ENCODE measurements around the gene TGFB1I1. TPM values are rescaled to one million over a fixed set of nuclear protein-coding genes. Genes with fewer than 3 reads are reported as not detected.

The TGFB1I1 gene
- total RNA-seq, 1 donor from 2014 or later: 8.8 TPM

GRCh38 chr16:31476303-31477219 is 4.6 kb downstream of the TGFB1I1 start:
- no peak for DNase-seq (ENCODE audit: low read depth, low spot score)
- H3K36me3 Mint-ChIP-seq (ENCODE audit: low read depth): no peaks in the 10 kb centered on the region
- H3K27me3 Mint-ChIP-seq (ENCODE audit: low read depth): peaks cover 92% of the 10 kb centered on the region
- no peak for TF ChIP-seq CTCF (conservative IDR thresholded peaks at IDR 0.05)
- no peak overlapping the region for H3K27ac Mint-ChIP-seq (ENCODE audit: unreplicated experiment)
- no peaks in the 10 kb centered on the region for H3K9me3 Mint-ChIP-seq
- H3K4me1 Mint-ChIP-seq: peaks cover 23% of the 10 kb centered on the region
- peak overlapping the region; percentile 77 for H3K4me3 Mint-ChIP-seq

- Mint-ChIP-seq H3K27me3 (ENCODE audit: low read depth) (peaks cover 94% of the 10 kb centered on the region), H3K9me3 (no peaks in the 10 kb centered on the region)
- DNase-seq (ENCODE audit: low read depth, low spot score): peak; percentile 48
These were observed 5.6 kb downstream of the TGFB1I1 start for GRCh38 chr16:31477220-31478216.

GRCh38 chr16:31478956-31479355 is 7.0 kb downstream of the TGFB1I1 start:
- Mint-ChIP-seq H3K4me1 (peaks cover 13% of the 10 kb centered on the region), H3K27ac (ENCODE audit: unreplicated experiment) (no peak overlapping the region), H3K27me3 (ENCODE audit: low read depth) (peaks cover 93% of the 10 kb centered on the region), H3K4me3 (peak overlapping the region; percentile 49), H3K36me3 (ENCODE audit: low read depth) (no peaks in the 10 kb centered on the region), H3K9me3 (no peaks in the 10 kb centered on the region)
- DNase-seq (ENCODE audit: low read depth, low spot score): no peak
- no peak for TF ChIP-seq CTCF (conservative IDR thresholded peaks at IDR 0.05)

More at GRCh38 chr16:31477220-31478216, 5.6 kb downstream of the TGFB1I1 start:
- Mint-ChIP-seq H3K36me3 (ENCODE audit: low read depth) (no peaks in the 10 kb centered on the region), H3K4me3 (peak overlapping the region; percentile 74), H3K4me1 (peaks cover 18% of the 10 kb centered on the region), H3K27ac (ENCODE audit: unreplicated experiment) (no peak overlapping the region)
- peak; percentile 50 for TF ChIP-seq CTCF (conservative IDR thresholded peaks at IDR 0.05)

GRCh38 chr16:31479751-31480150 is 7.8 kb downstream of the TGFB1I1 start:
- no peak for TF ChIP-seq CTCF (conservative IDR thresholded peaks at IDR 0.05)
- no peaks in the 10 kb centered on the region for H3K9me3 Mint-ChIP-seq
- H3K4me1 Mint-ChIP-seq: peaks cover 13% of the 10 kb centered on the region
- peaks cover 93% of the 10 kb centered on the region for H3K27me3 Mint-ChIP-seq (ENCODE audit: low read depth)
- no peak for DNase-seq (ENCODE audit: low read depth, low spot score)
- peak overlapping the region; percentile 44 for H3K4me3 Mint-ChIP-seq
- no peak overlapping the region for H3K27ac Mint-ChIP-seq (ENCODE audit: unreplicated experiment)
- H3K36me3 Mint-ChIP-seq (ENCODE audit: low read depth): no peaks in the 10 kb centered on the region

- no peaks in the 10 kb centered on the region for H3K36me3 Mint-ChIP-seq (ENCODE audit: low read depth)
- no peaks in the 10 kb centered on the region for H3K9me3 Mint-ChIP-seq
- no peak overlapping the region for H3K27ac Mint-ChIP-seq (ENCODE audit: unreplicated experiment)
- no peak for DNase-seq (ENCODE audit: low read depth, low spot score)
- H3K4me1 Mint-ChIP-seq: peaks cover 13% of the 10 kb centered on the region
- no peak for TF ChIP-seq CTCF (conservative IDR thresholded peaks at IDR 0.05)
- H3K27me3 Mint-ChIP-seq (ENCODE audit: low read depth): peaks cover 93% of the 10 kb centered on the region
- no peak overlapping the region for H3K4me3 Mint-ChIP-seq
These were observed 9.0 kb downstream of the TGFB1I1 start for GRCh38 chr16:31480851-31481536.
